Measurements from ENCODE around the gene LIPN.

DNA sequence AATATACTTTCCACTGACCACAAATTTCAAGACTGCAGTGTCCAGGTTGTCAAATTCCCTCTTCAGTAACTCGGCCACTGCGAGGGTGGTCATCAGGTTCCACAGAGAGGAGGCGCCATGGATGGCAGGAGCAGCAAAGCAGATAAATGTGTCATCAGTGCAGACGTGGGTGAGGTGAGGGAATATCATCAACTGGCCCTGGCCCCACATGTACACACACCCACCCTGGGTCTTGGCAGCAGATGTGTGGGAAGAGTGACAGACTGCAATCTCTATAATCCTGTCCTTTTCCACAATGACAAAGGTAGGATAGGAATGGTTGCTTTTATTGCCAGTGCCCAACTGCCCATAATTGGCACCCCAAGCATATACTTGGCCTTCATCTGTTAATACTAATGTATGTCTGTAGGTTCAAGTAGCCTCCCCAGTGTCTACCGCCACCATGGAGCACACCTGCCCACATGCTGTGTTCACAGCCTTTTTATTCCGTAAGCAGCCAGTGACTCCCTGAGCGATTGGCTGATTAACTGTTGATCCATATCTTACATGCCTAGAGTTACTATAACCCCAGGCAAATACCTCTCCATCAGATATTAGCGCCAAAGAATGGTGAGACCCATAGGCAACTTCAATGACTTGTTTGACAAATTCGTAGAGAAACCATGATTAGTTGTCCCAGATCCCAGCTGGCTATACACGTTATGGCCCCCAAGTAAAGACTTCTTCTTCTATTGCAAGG is 26.4 kb downstream of the LIPN start:
- TF ChIP-seq, protein P1, sequence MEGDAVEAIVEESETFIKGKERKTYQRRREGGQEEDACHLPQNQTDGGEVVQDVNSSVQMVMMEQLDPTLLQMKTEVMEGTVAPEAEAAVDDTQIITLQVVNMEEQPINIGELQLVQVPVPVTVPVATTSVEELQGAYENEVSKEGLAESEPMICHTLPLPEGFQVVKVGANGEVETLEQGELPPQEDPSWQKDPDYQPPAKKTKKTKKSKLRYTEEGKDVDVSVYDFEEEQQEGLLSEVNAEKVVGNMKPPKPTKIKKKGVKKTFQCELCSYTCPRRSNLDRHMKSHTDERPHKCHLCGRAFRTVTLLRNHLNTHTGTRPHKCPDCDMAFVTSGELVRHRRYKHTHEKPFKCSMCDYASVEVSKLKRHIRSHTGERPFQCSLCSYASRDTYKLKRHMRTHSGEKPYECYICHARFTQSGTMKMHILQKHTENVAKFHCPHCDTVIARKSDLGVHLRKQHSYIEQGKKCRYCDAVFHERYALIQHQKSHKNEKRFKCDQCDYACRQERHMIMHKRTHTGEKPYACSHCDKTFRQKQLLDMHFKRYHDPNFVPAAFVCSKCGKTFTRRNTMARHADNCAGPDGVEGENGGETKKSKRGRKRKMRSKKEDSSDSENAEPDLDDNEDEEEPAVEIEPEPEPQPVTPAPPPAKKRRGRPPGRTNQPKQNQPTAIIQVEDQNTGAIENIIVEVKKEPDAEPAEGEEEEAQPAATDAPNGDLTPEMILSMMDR (IDR thresholded peaks at IDR 0.05) = no peak
- TF ChIP-seq POLR2A (IDR thresholded peaks at IDR 0.05) = no peak
